K562 (cell line): Measurements from ENCODE around the gene PPP1R3C. TPM values are rescaled to one million over a fixed set of nuclear protein-coding genes. Genes with fewer than 3 reads are reported as not detected.
A peak's percentile ranks its signal among the peaks of the same experiment; 100 is the strongest.

ENCODE experiments used
- AFF4 ChIP-seq: sonication (generic); formaldehyde crosslinking; IDR thresholded peaks from 2 replicates; pipeline ENCODE4 v1.8.0; 2023; ENCODE audit warnings: mild to moderate bottlenecking, missing genetic modification reagents
- BRD9 ChIP-seq: fragments of 450-650 bp; IDR thresholded peaks from 2 replicates; pipeline ENCODE4 v1.6.1; 2018; ENCODE audit warnings: low read depth; ENCODE audit not compliant: partially characterized antibody
- DIDO1 ChIP-seq: fragments of 450-650 bp; IDR thresholded peaks from 2 replicates; pipeline ENCODE4 v1.6.1; 2016; ENCODE audit warnings: low read depth, missing biosample characterization, missing genetic modification characterization
- EHMT2 ChIP-seq: fragments of 450-650 bp; IDR thresholded peaks from 2 replicates; pipeline ENCODE4 v1.6.1; 2018; ENCODE audit warnings: antibody characterized with exemption
- FOXO4 ChIP-seq: fragments of 450-650 bp; formaldehyde crosslinking; IDR thresholded peaks from 2 replicates; pipeline ENCODE4 v1.4.0; 2020; ENCODE audit warnings: mild to moderate bottlenecking, moderate library complexity
- ID3 ChIP-seq, 2 experiments: fragments of 250-450 bp in 1 of 2; fragments of 450-650 bp in 1 of 2; sonication (Bioruptor Pico) in 1 of 2; IDR thresholded peaks; 2 replicates each; pipeline versions ENCODE4 v1.6.1 to v1.8.0; 2016 to 2021; ENCODE audit warnings: mild to moderate bottlenecking in 2 of 2, moderate library complexity in 2 of 2, missing compliant biosample characterization in 1 of 2, missing genetic modification characterization in 1 of 2
- OTX1 ChIP-seq: fragments of 450-650 bp; formaldehyde crosslinking; IDR thresholded peaks from 2 replicates; pipeline ENCODE4 v1.4.0; 2022; ENCODE audit warnings: mild to moderate bottlenecking
- PTBP1 ChIP-seq: fragments of 200-400 bp; formaldehyde crosslinking; IDR thresholded peaks from 2 replicates; pipeline ENCODE4 v1.6.1; 2017; ENCODE audit warnings: low read depth, low read length
- TBL1XR1 ChIP-seq, 2 experiments: IDR thresholded peaks; 2 replicates each; pipeline ENCODE4 v1.6.1; 2012; ENCODE audit warnings: improper control_type of control experiment in 2 of 2, low read length in 2 of 2, mild to moderate bottlenecking in 1 of 2
- TRIM28 ChIP-seq: fragments of 450-650 bp; IDR thresholded peaks from 2 replicates; pipeline ENCODE4 v1.6.1; 2017
- ZBTB40 ChIP-seq, 2 experiments: fragments of 450-650 bp in 1 of 2; sonication (generic) in 1 of 2; formaldehyde crosslinking in 1 of 2; IDR thresholded peaks; 2 replicates each; pipeline versions ENCODE4 v1.7.1 to v1.9.0; 2016 to 2022; ENCODE audit warnings: inconsistent platforms in 1 of 2, mild to moderate bottlenecking in 1 of 2, missing genetic modification reagents in 1 of 2
- polyA plus RNA-seq, 8 experiments: library from polyadenylated mRNA; depleted of rRNA in 4 of 8; stranded (reverse) in 5 of 8; unstranded in 3 of 8; fragments of >200 nt; fragmentation: Nextera tagmentation in 2 of 8; fragmentation: Illumina TruSeq in 1 of 8; extraction: Ambion mirVana in 2 of 8; extraction: Trizol in 1 of 8; gene quantifications; 2 replicates each; pipeline versions ENCODE4 v1.2.1 to v1.2.3, GENCODE V29; 2011 to 2014; ENCODE audit warnings: inconsistent platforms in 1 of 8, missing spikeins in 1 of 8
- total RNA-seq, 7 experiments: library from RNA; depleted of rRNA in 6 of 7; stranded (reverse); fragments of >200 nt in 6 of 7; fragmentation: Illumina TruSeq in 2 of 7; extraction: Trizol in 2 of 7; gene quantifications; 2 replicates each; pipeline versions ENCODE4 v1.2.1 to v1.2.3, GENCODE V29; 2011 to 2021; ENCODE audit warnings: low replicate concordance in 1 of 7

The PPP1R3C gene
- total and polyA plus RNA-seq, 9 of the 15 experiments (the other 6 are each of a cell fraction or from before 2014, with no cell fraction given): 0.06 to 0.24 (median 0.12) TPM; not detected in 3

- TF ChIP-seq ZBTB40 (IDR thresholded peaks at IDR 0.05) (no peak), ZBTB40 (CRISPR knock-in tag; IDR thresholded peaks at IDR 0.05) (no peak), PTBP1 (no peak), EHMT2 (peak; percentile 63), AFF4 (CRISPR knock-in tag) (no peak), FOXO4 (no peak), TBL1XR1 (IDR thresholded peaks at IDR 0.05; ENCODE audit: low read length in 2 of 2) (0 out of 4 replicates have a peak, but pooled peaks of 1 of the 2 experiments have one; percentile 67), ID3 (CRISPR knock-in tag; IDR thresholded peaks at IDR 0.05) (no peak), ID3 (tag; IDR thresholded peaks at IDR 0.05) (peak; percentile 35; the same call in 1 of the 2 replicates), DIDO1 (tag) (no peak), BRD9 (peak; percentile 93), TRIM28 (peak; percentile 37; the same call in 1 of the 2 replicates), OTX1 (CRISPR knock-in tag) (no peak; the same call in 1 of the 2 replicates)
These were observed 25.0 kb downstream of the PPP1R3C start (continued) for GRCh38 chr10:91607646-91608403.
